Neural cell (in vitro differentiated cells): ENCODE measurements around the gene SLC39A2. TPM values are rescaled to one million over a fixed set of nuclear protein-coding genes. Genes with fewer than 3 reads are reported as not detected.

Experiments
- H2AFZ ChIP-seq: fragments of 200-600, 300-800 bp; sonication (generic), shearing (Covaris generic); 2 replicates; pipeline ENCODE4 v1.6.0; 2014; ENCODE audit warnings: low read depth, mild to moderate bottlenecking, antibody characterized with exemption, low read length, moderate library complexity
- H3F3A ChIP-seq: fragments of 200-600 bp; shearing (Covaris generic); 2 replicates; pipeline ENCODE4 v1.6.1; 2016; ENCODE audit warnings: mild to moderate bottlenecking, moderate library complexity, mixed read lengths, antibody characterized with exemption, low read length; ENCODE audit not compliant: insufficient read depth, poor library complexity, severe bottlenecking
- H3K27ac ChIP-seq: fragments of 200-600, 300-800 bp; sonication (generic), shearing (Covaris generic); 2 replicates; pipeline ENCODE4 v1.5.1; 2014; ENCODE audit warnings: mild to moderate bottlenecking, low read length, moderate library complexity
- H3K27me3 ChIP-seq: fragments of 300-800, 200-600 bp; sonication (generic), shearing (Covaris generic); 2 replicates; pipeline ENCODE4 v1.6.0; 2014; ENCODE audit warnings: mild to moderate bottlenecking, low read depth, low read length, moderate library complexity; ENCODE audit not compliant: insufficient read depth
- H3K36me3 ChIP-seq: fragments of 300-800, 200-600 bp; sonication (generic), shearing (Covaris generic); 2 replicates; pipeline ENCODE4 v1.5.1; 2014; ENCODE audit warnings: mild to moderate bottlenecking, antibody characterized with exemption, low read length, moderate library complexity; ENCODE audit not compliant: insufficient read depth
- H3K4me2 ChIP-seq: fragments of 300-800, 200-600 bp; sonication (generic), shearing (Covaris generic); 2 replicates; pipeline ENCODE4 v1.6.0; 2014; ENCODE audit warnings: mild to moderate bottlenecking, low read length
- H3K4me3 ChIP-seq: fragments of 300-800, 200-600 bp; sonication (generic), shearing (Covaris generic); 2 replicates; pipeline ENCODE4 v1.5.1; 2014; ENCODE audit warnings: mild to moderate bottlenecking, low read length, moderate library complexity
- H3K79me2 ChIP-seq: fragments of 200-600 bp; shearing (Covaris generic); replicated peaks from 2 replicates; pipeline ENCODE4 v1.6.0; 2014; ENCODE audit warnings: mild to moderate bottlenecking, low read length, moderate library complexity; ENCODE audit not compliant: insufficient read depth
- H3K9ac ChIP-seq: fragments of 300-800, 200-600 bp; sonication (generic), shearing (Covaris generic); 2 replicates; pipeline ENCODE4 v1.6.1; 2016; ENCODE audit warnings: mild to moderate bottlenecking, low read length, mixed read lengths
- H3K9me2 ChIP-seq: fragments of 200-600 bp; shearing (Covaris generic); 2 replicates; pipeline ENCODE4 v1.6.1; 2016; ENCODE audit warnings: mild to moderate bottlenecking, low read length, mixed read lengths; ENCODE audit not compliant: insufficient read depth
- H3K9me3 ChIP-seq: fragments of 200-600, 300-800 bp; sonication (generic), shearing (Covaris generic); 2 replicates; pipeline ENCODE4 v1.6.1; 2016; ENCODE audit warnings: mild to moderate bottlenecking, mixed run types, low read length, moderate library complexity, mixed read lengths
- H4K20me1 ChIP-seq: fragments of 200-600 bp; shearing (Covaris generic); 2 replicates; pipeline ENCODE4 v1.6.1; 2016; ENCODE audit warnings: mild to moderate bottlenecking, mixed run types; ENCODE audit not compliant: insufficient read depth
- CTCF ChIP-seq: fragments of 450-650 bp; IDR thresholded peaks from 2 replicates; pipeline ENCODE4 v1.5.1; 2014; ENCODE audit warnings: antibody characterized with exemption, mild to moderate bottlenecking, moderate library complexity; ENCODE audit not compliant: poor library complexity, severe bottlenecking
- EP300 ChIP-seq: fragments of 450-650 bp; conservative IDR thresholded peaks from 2 replicates; pipeline ENCODE4 v1.6.1; 2014; ENCODE audit warnings: antibody characterized with exemption, mild to moderate bottlenecking, moderate library complexity; ENCODE audit not compliant: poor library complexity, severe bottlenecking
- EZH2 ChIP-seq: fragments of 200-600, 300-800 bp; shearing (Covaris generic), sonication (generic); IDR thresholded peaks from 2 replicates; pipeline ENCODE4 v1.6.1; 2014; ENCODE audit warnings: antibody characterized with exemption, low read length, borderline replicate concordance, mild to moderate bottlenecking; ENCODE audit not compliant: insufficient read depth, poor library complexity, severe bottlenecking
- MXI1 ChIP-seq: fragments of 450-650 bp; conservative IDR thresholded peaks from 2 replicates; pipeline ENCODE4 v1.6.1; 2014; ENCODE audit warnings: antibody characterized with exemption, mild to moderate bottlenecking; ENCODE audit not compliant: poor library complexity, severe bottlenecking
- POLR2AphosphoS5 ChIP-seq: IDR thresholded peaks from 2 replicates; pipeline ENCODE4 v1.6.1; 2012
- REST ChIP-seq: IDR thresholded peaks from 2 replicates; pipeline ENCODE4 v1.6.1; 2012; ENCODE audit warnings: borderline replicate concordance
- SMC3 ChIP-seq: fragments of 450-650 bp; conservative IDR thresholded peaks from 2 replicates; pipeline ENCODE4 v1.6.1; 2014; ENCODE audit warnings: antibody characterized with exemption, mild to moderate bottlenecking, moderate library complexity; ENCODE audit not compliant: poor library complexity
- TAF1 ChIP-seq: IDR thresholded peaks from 2 replicates; pipeline ENCODE4 v1.6.1; 2012; ENCODE audit warnings: low read depth
- polyA plus RNA-seq: library from polyadenylated mRNA; depleted of rRNA; stranded (reverse); fragments of >200 nt; gene quantifications from 2 replicates; pipeline ENCODE4 v1.2.3, GENCODE V29; 2014

SLC39A2 gene
- polyA plus RNA-seq, 1 donor from 2014 or later, result not detected

GRCh38 chr14:21030531-21030930 lies 31.4 kb downstream of the SLC39A2 start:
- Histone ChIP-seq H4K20me1 (no peaks in the 10 kb centered on the region), H3K79me2 (no peaks in the 10 kb centered on the region), H3K9me3 (no peaks in the 10 kb centered on the region), H3K27ac (no peak overlapping the region), H3K9ac (no peak overlapping the region), H3K4me2 (no peak overlapping the region), H3K27me3 (no peaks in the 10 kb centered on the region), H3K4me3 (no peak overlapping the region), H3F3A (no peaks in the 10 kb centered on the region), H3K36me3 (no peaks in the 10 kb centered on the region), H2AFZ (no peak overlapping the region), H3K9me2 (no peaks in the 10 kb centered on the region)
- no peak for TF ChIP-seq CTCF
- TF ChIP-seq SMC3, result no peak
- TF ChIP-seq MXI1, result no peak
- TF ChIP-seq EZH2, result no peak
- no peak for TF ChIP-seq REST
- TF ChIP-seq POLR2AphosphoS5, result no peak

GRCh38 chr14:21032326-21033132 lies 33.4 kb downstream of the SLC39A2 start:
- Histone ChIP-seq H4K20me1 (no peaks in the 10 kb centered on the region), H3K9me2 (no peaks in the 10 kb centered on the region)

More at GRCh38 chr14:21032326-21033132, 33.4 kb downstream of the SLC39A2 start:
- no peak overlapping the region for H3K27ac ChIP-seq
- no peak overlapping the region for H2AFZ ChIP-seq
- H3F3A ChIP-seq, result no peaks in the 10 kb centered on the region
- H3K36me3 ChIP-seq, result no peaks in the 10 kb centered on the region
- no peaks in the 10 kb centered on the region for H3K9me3 ChIP-seq
- no peak for TF ChIP-seq TAF1
- TF ChIP-seq MXI1, result no peak
- TF ChIP-seq POLR2AphosphoS5, result no peak
- no peak for TF ChIP-seq REST
- no peak for TF ChIP-seq EP300
- TF ChIP-seq CTCF, result no peak
- TF ChIP-seq EZH2, result no peak
- TF ChIP-seq SMC3, result no peak
- no peak overlapping the region for H3K9ac ChIP-seq
- H3K4me3 ChIP-seq, result no peak overlapping the region
- H3K27me3 ChIP-seq, result no peaks in the 10 kb centered on the region
- H3K4me2 ChIP-seq, result no peak overlapping the region
- no peaks in the 10 kb centered on the region for H3K79me2 ChIP-seq
